Panc1 (cell line): Measurements from ENCODE around the gene GNAI1. TPM values are rescaled to one million over a fixed set of nuclear protein-coding genes. Genes with fewer than 3 reads are reported as not detected.

Source experiments
- ATAC-seq: fragments of 200-7000 bp; cut with Tn5 transposase; 2 replicates; pipeline ENCODE4 v1.9.1; 2020; ENCODE audit warnings: mild to moderate bottlenecking, moderate library complexity
- BruUV-seq: library from RNA; stranded (reverse); fragments of 400-500 nt; replicated peaks from 2 replicates; lab custom pipeline; 2021; lab: Mats Ljungman, UMichigan
- CTCF ChIA-PET: fragments of 300-600 bp; sonication (Branson Sonifier 250); formaldehyde crosslinking; loops from one replicate; lab custom pipeline; 2022; ENCODE audit warnings: antibody characterized with exemption; lab: Charles Lee
- POLR2A ChIA-PET: fragments of 300-600 bp; sonication (Branson Sonifier 250); formaldehyde crosslinking; loops from one replicate; lab custom pipeline; 2022; ENCODE audit warnings: antibody characterized with exemption; lab: Charles Lee
- DNase-seq: peaks from one replicate; pipeline ENCODE4 v3.0.0-alpha.2; 2010; ENCODE audit warnings: low read depth, low spot score
- H3K27ac ChIP-seq: 2 replicates; pipeline ENCODE4 v1.5.1; 2011; ENCODE audit warnings: mild to moderate bottlenecking, low read length, inconsistent platforms
- H3K27me3 ChIP-seq: fragments of 200-500 bp; sonication (Bioruptor generic); 2 replicates; pipeline ENCODE4 v1.6.0; 2014; ENCODE audit warnings: low read length, inconsistent platforms; ENCODE audit not compliant: control insufficient read depth, insufficient read depth
- H3K36me3 ChIP-seq: fragments of 200-500 bp; sonication (Bioruptor generic); 2 replicates; pipeline ENCODE4 v1.5.1; 2014; ENCODE audit warnings: inconsistent platforms, mild to moderate bottlenecking, low read length, moderate library complexity; ENCODE audit not compliant: control insufficient read depth, insufficient read depth
- H3K4me1 ChIP-seq: 2 replicates; pipeline ENCODE4 v1.5.1; 2011; ENCODE audit warnings: inconsistent platforms, mild to moderate bottlenecking, low read length, moderate library complexity; ENCODE audit not compliant: control insufficient read depth, insufficient read depth
- H3K4me3 ChIP-seq, 2 experiments: 2 replicates each; pipeline ENCODE4 v1.5.1; 2011 to 2012; ENCODE audit warnings: low read depth in 2 of 2, low read length in 2 of 2, mild to moderate bottlenecking in 2 of 2, inconsistent platforms in 1 of 2, moderate library complexity in 1 of 2
- H3K9me3 ChIP-seq: fragments of 200-500 bp; sonication (Bioruptor generic); 2 replicates; pipeline ENCODE4 v1.5.1; 2014; ENCODE audit warnings: low read depth, mild to moderate bottlenecking, inconsistent platforms, low read length, moderate library complexity; ENCODE audit not compliant: control insufficient read depth, insufficient read depth
- POLR2AphosphoS5 ChIP-seq: IDR thresholded peaks from 2 replicates; pipeline ENCODE4 v1.6.1; 2012; ENCODE audit warnings: mild to moderate bottlenecking, low read depth, low read length, moderate library complexity
- SIN3A ChIP-seq: IDR thresholded peaks from 2 replicates; pipeline ENCODE4 v1.6.1; 2012; ENCODE audit warnings: low read depth, mild to moderate bottlenecking, low read length, moderate library complexity, borderline replicate concordance; ENCODE audit not compliant: insufficient read depth
- TCF7L2 ChIP-seq: IDR thresholded peaks from 2 replicates; pipeline ENCODE4 v1.6.1; 2011; ENCODE audit warnings: mild to moderate bottlenecking, low read depth, low read length, inconsistent platforms
- in situ Hi-C: cut with HindIII; loops from 2 replicates; pipeline ENCODE4 v1.10.0; 2016; ENCODE audit warnings: low sequenced_read_pairs, low pct_unique_long_range_greater_than_20kb
- intact Hi-C: fragments of 100-400 bp; cut with micrococcal nuclease; formaldehyde crosslinking; loops from one replicate; pipeline ENCODE4 v1.10.0; 2022; ENCODE audit not compliant: unreplicated experiment
- total RNA-seq: library from RNA; stranded (reverse); gene quantifications from one replicate; pipeline ENCODE4 v1.2.1, GENCODE V29; 2021; ENCODE audit not compliant: unreplicated experiment
- TF ChIP-seq, protein P1 (sequence below): fragments of 450-650 bp; IDR thresholded peaks from 2 replicates; pipeline ENCODE4 v1.5.1; 2017; ENCODE audit warnings: mild to moderate bottlenecking
- TF ChIP-seq, protein P2 (sequence below), 2 experiments: IDR thresholded peaks; 2 replicates each; pipeline ENCODE4 v1.6.1; 2011 to 2012; ENCODE audit warnings: low read depth in 2 of 2, control low read depth in 1 of 2, low read length in 1 of 2, mild to moderate bottlenecking in 1 of 2, moderate library complexity in 1 of 2; ENCODE audit not compliant: insufficient read depth in 1 of 2

GNAI1 gene
- total RNA-seq, 1 experiment from 2014 or later = 19.2 TPM

DNA sequence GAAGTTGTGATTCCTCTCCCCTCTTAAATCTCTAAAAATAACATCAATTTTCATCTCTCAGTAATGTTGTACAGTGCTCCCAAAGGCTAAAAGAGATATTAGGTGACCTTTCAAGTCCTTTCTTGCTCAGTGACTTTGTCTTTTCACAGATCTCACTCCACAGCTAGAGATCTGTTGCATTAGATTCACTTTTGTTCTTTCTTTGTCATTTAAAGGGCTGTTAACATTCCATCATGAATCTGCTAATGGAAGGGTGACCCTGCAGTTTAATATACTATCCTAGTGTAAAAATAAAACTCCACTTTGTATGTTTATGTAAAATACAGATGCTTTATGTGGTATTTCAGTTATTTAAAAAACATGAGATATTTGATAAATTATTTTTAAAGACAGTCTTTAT lies 30.5 kb downstream of the GNAI1 start:
- in situ Hi-C loops = no loop called here
- POLR2A ChIA-PET = no interaction called here
- ATAC-seq (no peak), DNase-seq (no peak)
- H3K4me1 ChIP-seq = no peaks in the 10 kb centered on the region
- intact Hi-C loops = no loop called here
- TF ChIP-seq SIN3A (no peak), TCF7L2 (no peak), POLR2AphosphoS5 (no peak)
- TF ChIP-seq, protein P1, sequence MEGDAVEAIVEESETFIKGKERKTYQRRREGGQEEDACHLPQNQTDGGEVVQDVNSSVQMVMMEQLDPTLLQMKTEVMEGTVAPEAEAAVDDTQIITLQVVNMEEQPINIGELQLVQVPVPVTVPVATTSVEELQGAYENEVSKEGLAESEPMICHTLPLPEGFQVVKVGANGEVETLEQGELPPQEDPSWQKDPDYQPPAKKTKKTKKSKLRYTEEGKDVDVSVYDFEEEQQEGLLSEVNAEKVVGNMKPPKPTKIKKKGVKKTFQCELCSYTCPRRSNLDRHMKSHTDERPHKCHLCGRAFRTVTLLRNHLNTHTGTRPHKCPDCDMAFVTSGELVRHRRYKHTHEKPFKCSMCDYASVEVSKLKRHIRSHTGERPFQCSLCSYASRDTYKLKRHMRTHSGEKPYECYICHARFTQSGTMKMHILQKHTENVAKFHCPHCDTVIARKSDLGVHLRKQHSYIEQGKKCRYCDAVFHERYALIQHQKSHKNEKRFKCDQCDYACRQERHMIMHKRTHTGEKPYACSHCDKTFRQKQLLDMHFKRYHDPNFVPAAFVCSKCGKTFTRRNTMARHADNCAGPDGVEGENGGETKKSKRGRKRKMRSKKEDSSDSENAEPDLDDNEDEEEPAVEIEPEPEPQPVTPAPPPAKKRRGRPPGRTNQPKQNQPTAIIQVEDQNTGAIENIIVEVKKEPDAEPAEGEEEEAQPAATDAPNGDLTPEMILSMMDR = no peak
- TF ChIP-seq, protein P2, sequence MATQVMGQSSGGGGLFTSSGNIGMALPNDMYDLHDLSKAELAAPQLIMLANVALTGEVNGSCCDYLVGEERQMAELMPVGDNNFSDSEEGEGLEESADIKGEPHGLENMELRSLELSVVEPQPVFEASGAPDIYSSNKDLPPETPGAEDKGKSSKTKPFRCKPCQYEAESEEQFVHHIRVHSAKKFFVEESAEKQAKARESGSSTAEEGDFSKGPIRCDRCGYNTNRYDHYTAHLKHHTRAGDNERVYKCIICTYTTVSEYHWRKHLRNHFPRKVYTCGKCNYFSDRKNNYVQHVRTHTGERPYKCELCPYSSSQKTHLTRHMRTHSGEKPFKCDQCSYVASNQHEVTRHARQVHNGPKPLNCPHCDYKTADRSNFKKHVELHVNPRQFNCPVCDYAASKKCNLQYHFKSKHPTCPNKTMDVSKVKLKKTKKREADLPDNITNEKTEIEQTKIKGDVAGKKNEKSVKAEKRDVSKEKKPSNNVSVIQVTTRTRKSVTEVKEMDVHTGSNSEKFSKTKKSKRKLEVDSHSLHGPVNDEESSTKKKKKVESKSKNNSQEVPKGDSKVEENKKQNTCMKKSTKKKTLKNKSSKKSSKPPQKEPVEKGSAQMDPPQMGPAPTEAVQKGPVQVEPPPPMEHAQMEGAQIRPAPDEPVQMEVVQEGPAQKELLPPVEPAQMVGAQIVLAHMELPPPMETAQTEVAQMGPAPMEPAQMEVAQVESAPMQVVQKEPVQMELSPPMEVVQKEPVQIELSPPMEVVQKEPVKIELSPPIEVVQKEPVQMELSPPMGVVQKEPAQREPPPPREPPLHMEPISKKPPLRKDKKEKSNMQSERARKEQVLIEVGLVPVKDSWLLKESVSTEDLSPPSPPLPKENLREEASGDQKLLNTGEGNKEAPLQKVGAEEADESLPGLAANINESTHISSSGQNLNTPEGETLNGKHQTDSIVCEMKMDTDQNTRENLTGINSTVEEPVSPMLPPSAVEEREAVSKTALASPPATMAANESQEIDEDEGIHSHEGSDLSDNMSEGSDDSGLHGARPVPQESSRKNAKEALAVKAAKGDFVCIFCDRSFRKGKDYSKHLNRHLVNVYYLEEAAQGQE (IDR thresholded peaks at IDR 0.05; ENCODE audit: insufficient read depth in 1 of 2, low read depth in 2 of 2, low read length in 1 of 2) = no peak
- no peaks in the 10 kb centered on the region for H3K27me3 ChIP-seq
- no peaks in the 10 kb centered on the region for H3K36me3 ChIP-seq
- no peak overlapping the region for H3K4me3 ChIP-seq
- CTCF ChIA-PET = no interaction called here
- BruUV-seq = no TSS peak
- peaks cover 14% of the 10 kb centered on the region; the same call in 1 of the 2 replicates for H3K9me3 ChIP-seq
- no peak overlapping the region for H3K27ac ChIP-seq

DNA sequence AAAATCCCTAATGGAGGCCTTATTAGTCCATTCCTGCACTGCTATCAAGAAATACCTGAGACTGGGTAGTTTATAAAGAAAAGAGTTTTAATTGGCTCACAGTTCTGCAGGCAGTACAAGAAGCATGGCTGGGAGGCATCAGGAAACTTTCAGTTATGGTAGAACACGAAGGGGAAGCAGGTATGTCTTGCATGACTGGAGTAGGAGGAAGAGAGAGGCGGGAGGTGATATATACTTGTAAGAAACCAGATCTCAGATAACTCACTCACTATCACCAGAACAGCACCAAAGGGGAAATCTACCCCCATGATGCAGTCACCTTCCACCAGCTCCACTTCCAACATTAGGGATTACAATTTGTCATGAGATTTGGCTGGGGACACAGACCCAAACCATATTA lies 35.8 kb downstream of the GNAI1 start:
- no peak for ATAC-seq
- no peaks in the 10 kb centered on the region for H3K4me1 ChIP-seq

More for the DNA sequence above, 35.8 kb downstream of the GNAI1 start:
- Histone ChIP-seq H3K27me3 (no peaks in the 10 kb centered on the region), H3K36me3 (no peaks in the 10 kb centered on the region), H3K9me3 (peaks cover 31% of the 10 kb centered on the region; the same call in 1 of the 2 replicates), H3K4me3 (no peak overlapping the region), H3K27ac (no peak overlapping the region)
- ChIA-PET POLR2A (no interaction called here), CTCF (no interaction called here)
- no TSS peak for BruUV-seq
- no peak for DNase-seq
- intact Hi-C loops = no loop called here
- in situ Hi-C loops = no loop called here
- no peak for TF ChIP-seq POLR2AphosphoS5
- no peak for TF ChIP-seq SIN3A
- no peak for TF ChIP-seq TCF7L2
- TF ChIP-seq, protein P2 (IDR thresholded peaks at IDR 0.05; ENCODE audit: insufficient read depth in 1 of 2, low read depth in 2 of 2, low read length in 1 of 2) = no peak
- TF ChIP-seq, protein P1 = no peak
